ENCODE data around the gene SUSD5. TPM values are rescaled to one million over a fixed set of nuclear protein-coding genes. Genes with fewer than 3 reads are reported as not detected.

SUSD5 gene
- total RNA-seq = 2.3 and 4.1 TPM in 2 replicates

GRCh38 chr3:33218446-33219174 is at the start of gene SUSD5:
Gene SUSD5 (minus strand): TSS chr3:33218810. CDS start chr3:33218797, 13 bp downstream.

GRCh38 chr3:33113772-33114621 is 104.6 kb downstream of the SUSD5 start, which contains the start of gene CRTAP:
Gene CRTAP (plus strand): TSS chr3:33114014. CDS start chr3:33114078, 64 bp downstream.

Other genes with a start within 250 kb of the SUSD5 start
- 64.7 and 104 TPM in 2 replicates for gene GLB1, start 121.7 kb downstream of the SUSD5 start, total RNA-seq
- 3.9 and 4.0 TPM in 2 replicates for gene TMPPE, start 121.7 kb downstream of the SUSD5 start, total RNA-seq
- 136 and 245 TPM in 2 replicates for gene CRTAP, start 104.8 kb downstream of the SUSD5 start, total RNA-seq
- gene FBXL2, start 58.6 kb upstream of the SUSD5 start, total RNA-seq = 19.4 and 29.0 TPM in 2 replicates
- gene UBP1, start 221.6 kb upstream of the SUSD5 start, total RNA-seq = 60.6 and 61.0 TPM in 2 replicates

All from uterine smooth muscle cell (primary cell).